Stimulated activated CD4-positive, alpha-beta T cell treated with anti-CD3 and anti-CD28 coated beads, TNF-alpha, amount 100 ng/mL, for 4 hours (primary cell): ENCODE results near the gene SF3B3.

ENCODE experiments used
- DNase-seq, 3 experiments: peaks; one replicate each; pipeline ENCODE4 v3.0.0-alpha.2; 2020; ENCODE audit warnings: low read depth in 3 of 3

SF3B3 gene

DNA sequence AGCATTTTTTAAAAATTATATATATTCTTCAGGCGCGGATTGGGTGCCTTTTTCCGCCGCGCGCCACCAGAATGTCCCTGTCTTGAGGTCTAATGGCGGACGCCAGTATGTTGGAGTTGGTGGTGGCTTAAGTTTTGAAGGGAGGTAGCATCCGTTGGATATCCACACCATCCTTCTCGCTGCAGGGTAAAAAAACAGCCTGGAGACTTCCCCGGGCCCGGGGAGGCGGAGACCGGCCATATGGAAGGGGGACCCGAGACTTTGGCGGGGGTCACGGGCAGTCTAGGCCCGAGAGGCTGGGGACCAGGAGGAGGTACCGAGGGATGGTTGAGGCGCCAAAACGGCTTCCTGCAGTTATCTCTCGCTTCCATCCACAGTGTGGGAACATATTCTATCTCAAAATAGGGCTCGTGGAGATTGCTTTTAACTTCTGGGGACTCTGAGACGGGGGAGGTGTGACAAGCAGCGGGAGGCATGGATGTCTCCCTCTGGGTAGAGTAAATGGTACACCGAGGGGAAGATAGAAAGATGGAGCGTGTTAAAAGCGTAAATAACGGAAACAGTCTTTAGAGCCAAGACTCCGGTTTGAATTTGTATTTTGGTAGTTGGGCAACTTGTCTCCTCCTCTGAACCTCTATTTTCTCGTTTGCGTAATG is at the start of gene SF3B3:
TSS of gene SF3B3 (plus strand) at position 74 of the 656 bp plus-strand sequence. CDS start 2,841 bp downstream, outside the sequence.
- peak; percentile 49 to 62 (median 54) for DNase-seq

DNA sequence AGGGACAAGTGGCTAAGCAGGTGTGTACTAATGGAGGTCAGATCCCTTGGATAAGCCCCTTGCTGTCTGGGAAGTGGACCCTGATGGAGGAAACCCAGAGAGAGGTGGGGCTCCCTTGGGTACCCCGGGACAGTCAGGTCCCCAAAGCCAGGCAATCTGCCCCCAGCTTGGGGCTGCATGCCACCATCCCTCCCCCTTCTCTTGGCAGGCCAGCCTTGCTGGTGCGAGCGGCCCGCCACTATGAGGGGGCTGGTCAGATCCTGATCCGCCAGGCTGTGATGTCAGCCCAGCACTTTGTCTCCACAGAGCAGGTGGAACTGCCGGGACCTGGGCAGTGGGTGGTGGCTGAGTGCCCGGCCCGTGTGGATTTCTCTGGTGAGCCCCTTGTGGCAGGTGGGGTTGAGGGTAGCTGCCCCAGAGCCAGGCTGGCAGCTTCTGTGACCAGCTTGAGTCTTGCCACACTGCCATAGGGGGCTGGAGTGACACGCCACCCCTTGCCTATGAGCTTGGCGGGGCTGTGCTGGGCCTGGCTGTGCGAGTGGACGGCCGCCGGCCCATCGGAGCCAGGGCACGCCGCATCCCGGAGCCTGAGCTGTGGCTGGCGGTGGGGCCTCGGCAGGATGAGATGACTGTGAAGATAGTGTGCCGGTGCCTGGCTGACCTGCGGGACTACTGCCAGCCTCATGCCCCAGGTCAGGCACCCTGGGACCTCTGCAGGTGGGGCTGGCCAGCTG is 49.1 kb upstream of the SF3B3 start:
- DNase-seq: no peak

DNA sequence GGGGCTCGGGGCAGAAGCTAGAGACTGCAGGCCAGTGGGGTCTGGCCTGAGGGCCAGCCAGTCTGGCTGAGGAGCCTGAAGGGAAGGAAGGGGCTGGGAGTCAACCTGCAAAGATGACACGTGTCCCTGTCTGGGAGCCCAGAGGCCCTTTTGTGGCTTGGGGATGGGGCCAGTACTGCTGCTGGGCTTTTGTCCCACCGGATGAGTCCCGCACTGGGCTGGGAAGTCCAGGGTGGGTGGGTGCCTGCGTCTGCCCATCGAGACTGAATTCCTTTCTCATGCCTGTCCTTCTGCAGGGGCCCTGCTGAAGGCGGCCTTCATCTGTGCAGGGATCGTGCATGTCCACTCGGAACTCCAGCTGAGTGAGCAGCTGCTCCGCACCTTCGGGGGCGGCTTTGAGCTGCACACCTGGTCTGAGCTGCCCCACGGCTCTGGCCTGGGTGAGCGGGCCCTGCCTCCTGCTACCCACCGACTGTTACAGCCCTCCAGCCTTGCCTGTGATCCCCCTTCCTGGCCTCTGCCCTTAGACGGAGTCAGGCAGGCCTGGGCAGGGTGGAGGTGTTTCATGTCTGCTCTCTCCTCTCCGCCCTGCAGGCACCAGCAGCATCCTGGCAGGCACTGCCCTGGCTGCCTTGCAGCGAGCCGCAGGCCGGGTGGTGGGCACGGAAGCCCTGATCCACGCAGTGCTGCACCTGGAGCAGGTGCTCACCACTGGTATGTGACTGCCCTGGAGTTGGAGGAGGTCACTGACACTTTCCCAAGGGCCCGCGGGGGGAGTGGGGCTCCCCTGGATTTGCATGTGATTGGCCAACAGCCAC is 48.4 kb upstream of the SF3B3 start:
- no peak for DNase-seq

DNA sequence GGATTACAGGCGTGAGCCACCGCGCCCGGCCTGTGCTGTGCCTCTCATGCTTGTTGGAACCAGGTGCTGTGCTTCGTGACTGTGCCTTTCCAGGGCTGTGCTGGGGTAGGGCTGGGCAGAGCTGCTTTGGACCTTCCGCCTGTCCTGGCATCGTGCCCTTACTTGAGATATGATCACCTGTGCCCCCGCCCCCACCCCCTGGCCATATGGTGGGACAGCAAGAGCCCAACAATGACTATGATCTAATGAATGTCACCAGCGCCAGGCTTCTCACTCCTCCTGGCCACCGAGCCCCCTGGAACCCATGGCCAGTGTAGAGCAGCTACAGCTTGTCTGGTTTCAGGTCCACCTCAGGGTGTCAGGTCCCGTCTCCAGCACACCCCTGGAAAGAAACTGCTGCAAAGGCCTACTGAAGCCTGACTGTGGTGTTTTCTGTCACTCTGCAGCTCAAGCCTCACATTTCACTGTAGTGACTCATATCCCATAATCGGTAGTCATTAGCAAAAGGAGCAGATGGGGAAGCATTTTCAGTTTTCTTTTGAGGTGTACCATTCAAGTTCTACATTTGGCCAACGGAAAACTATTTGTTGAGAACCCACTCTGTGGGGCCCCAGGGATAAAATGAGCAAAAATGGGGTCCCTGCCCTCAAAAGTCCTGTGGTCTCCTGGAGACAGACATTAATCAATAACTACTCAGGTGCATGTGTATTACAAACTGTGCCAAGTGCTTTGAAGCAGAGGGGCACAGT is 47.2 kb upstream of the SF3B3 start:
- DNase-seq: no peak

DNA sequence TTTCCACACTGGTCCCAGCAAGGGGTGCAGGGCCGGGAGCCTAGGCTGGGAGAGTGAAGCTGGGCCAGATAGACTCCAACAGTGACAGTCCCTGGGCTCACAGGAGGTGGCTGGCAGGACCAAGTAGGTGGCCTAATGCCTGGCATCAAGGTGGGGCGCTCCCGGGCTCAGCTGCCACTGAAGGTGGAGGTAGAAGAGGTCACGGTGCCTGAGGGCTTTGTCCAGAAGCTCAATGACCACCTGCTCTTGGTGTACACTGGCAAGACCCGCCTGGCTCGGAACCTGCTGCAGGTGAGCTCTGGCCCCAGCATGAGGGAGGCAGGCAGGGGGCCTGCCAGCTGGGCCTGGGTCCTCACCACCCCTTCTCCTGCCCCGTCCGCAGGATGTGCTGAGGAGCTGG is 45.4 kb upstream of the SF3B3 start:
- DNase-seq: no peak

DNA sequence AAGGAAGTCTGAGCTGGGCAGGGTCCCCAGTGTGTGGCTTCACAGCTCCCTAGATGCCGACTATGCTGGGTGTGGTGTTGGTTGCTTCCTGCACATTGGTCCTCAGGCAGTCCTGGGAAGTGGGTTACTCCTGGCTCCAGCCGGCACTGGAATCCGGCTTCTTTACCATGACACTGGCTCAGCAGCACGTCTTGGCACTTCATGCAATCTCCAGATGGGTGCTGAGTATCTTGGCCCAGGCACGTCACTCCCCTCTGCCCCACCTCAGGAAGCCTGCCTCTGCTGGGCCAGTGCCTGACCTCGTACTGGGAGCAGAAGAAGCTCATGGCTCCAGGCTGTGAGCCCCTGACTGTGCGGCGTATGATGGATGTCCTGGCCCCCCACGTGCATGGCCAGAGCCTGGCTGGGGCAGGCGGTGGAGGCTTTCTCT is 44.7 kb upstream of the SF3B3 start:
- DNase-seq: no peak

DNA sequence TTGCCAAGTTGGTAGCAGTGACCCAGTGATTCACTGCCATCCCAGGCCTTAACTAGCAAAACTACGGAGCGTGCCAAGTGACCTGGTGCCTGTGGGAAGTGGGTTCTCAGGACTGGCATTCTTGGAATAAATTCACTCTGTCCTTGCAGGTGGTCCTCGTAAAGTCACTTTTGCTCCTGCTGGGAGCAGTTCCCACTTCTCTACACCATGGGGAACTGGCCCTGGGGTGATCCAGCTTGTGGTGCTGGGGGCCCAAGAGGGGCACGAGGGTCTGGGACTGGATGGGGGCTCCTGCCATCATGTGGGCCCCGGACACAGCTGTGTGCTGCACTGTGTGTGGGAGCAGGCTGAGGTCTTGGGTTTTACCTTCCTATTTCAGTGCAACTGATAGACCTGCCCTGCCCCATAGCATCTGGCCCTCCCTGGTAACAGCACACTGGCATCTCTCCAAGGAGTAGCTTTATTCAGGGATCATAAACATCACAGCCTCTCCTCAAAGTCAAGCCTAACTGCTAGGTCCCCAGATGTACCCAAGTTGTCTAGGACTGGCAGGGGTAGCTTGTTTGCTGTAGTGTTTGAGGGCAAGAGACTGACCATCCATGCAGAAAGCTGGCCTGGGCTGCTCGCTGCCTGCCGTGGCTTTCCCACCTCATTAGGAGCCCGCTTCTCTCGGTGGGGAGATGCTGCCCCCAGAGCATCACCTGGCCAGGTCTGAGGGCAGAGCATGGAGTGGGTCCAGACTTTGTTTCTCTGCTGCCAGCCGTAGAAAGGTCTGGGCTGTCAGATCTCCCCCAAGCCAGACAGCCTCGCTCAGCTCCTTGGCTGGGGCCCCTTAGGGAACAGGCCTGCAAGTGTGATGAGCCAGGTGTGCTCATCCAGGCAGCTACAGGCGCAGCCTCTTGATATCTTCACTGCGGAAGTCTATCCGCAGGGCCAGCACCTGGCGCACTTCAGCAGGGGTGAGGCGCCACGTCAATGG is 43.2 kb upstream of the SF3B3 start:
- DNase-seq: no peak

DNA sequence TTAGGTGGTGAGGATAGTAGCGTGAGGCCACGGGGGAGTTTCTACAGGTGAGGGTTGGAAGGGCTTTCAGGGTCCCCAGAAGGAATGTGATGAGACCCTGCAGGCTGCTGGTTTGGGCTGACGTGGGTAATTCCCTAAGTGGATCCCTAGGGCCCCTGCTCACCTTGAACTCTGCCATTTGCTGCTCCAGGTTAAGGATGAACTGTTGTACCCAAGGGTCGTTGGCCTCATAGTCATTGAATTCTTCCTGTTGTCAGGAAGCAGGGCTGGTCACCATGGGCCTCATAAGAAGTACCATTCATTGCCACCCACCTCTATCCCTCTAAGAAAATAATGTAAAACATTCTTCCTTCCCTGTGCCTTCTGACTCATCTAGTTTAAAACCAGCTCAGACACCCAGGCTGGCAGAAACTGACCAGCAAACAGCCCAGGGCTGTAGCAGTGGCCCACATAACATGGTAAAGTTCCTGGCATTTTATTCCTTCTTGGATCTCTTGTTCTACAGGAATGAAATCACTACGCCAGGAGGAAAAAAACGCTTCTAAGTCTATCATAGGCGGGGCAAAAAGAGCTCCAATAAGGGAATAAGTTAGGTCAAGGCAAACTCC is 41.6 kb upstream of the SF3B3 start:
- no peak for DNase-seq

DNA sequence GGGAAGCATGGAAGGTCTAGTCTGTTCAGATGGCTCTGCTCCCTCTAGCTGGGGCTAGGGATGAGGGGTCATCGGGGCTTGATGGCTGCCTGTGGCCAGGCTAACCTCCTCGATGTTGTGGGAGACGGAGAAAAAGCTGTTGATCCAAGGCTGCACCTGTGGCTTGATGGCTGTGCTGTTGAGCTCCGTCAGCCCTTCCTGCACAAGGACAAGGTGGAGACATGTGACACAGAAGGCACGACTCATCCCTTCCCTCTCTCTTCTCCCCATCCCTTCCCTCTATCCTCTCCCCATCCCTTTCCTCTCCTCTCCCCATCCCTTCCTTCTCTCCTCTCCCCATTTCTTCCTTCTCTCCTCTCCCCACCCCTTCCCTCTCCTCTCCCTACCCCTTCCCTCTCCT is 41.0 kb upstream of the SF3B3 start:
- no peak for DNase-seq

DNA sequence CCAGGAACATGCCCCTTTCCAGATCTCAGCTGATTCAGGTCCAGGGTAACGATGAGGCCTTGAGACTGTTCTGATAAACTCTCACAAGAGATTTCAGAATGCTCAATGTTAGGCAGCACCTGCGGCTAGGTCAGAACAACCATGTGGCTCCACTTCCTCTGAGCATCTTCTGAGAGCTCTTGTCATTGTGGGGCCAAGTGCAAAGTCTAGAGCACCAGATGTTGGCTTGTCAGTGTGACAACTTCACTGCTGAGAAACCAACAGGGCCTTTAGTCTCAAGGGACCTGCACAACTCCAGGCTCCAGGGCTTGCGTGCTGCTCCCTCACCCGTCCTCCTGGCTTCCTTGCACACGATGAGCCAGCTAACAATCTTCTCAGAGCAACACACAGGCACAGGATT is 40.2 kb upstream of the SF3B3 start:
- no peak for DNase-seq

DNA sequence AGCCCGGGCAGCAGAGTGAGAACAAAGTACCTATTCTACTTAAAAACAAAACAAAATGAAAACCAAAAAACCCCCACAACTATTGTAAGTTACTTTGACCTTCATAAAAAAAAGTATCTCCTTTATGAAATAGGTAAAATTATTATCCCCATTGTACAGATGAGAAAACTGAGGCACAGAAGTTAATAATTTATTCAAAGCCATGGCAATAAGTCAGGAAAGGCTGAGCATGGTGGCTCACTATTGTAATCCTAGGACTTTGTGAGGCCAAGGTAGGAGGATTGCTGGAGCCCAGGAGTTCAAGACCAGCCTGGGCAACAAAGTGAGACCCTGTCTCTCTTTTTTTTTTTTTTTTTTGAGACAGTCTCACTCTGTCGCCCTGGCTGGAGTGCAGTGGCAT is 38.7 kb upstream of the SF3B3 start:
- DNase-seq: no peak

DNA sequence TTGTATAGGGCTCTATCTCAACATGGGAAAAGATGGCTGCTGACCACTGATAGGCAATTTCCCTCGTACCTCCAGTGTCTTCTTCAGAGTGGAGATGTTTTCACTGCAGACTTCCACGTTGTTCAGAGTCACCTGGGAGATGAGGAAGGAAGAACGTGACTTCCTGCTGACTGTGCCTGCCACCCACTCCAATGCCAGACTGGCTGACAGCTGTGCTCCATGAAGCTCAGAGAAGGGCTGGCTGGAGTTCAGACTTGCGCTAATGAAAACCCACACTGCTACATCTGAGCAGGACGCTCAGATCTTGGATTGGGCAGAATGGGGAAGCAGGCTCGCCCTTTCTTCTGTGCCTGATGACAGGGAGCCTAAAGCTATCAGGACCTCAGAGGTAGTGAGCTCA is 33.4 kb upstream of the SF3B3 start:
- DNase-seq: no peak

DNA sequence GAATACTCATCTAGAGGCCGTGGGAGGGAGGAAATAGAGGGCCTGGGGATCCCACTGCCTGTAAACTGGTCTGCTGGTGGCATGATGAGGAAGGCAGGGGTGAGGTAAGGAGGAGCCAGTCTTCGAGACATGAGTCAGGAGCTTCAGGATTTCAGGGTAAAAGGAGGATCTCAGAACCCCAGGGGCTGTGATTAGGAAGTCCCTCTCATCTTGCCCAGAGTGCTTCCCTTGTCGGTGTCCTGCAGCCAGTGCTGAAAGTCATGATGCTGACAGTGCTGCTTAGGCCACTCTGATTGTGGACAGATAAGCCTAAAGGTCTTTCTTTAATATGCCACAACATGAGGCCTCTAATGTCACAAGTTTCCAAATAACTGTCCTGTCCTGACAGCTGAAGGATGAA is 29.8 kb upstream of the SF3B3 start:
- no peak for DNase-seq

DNA sequence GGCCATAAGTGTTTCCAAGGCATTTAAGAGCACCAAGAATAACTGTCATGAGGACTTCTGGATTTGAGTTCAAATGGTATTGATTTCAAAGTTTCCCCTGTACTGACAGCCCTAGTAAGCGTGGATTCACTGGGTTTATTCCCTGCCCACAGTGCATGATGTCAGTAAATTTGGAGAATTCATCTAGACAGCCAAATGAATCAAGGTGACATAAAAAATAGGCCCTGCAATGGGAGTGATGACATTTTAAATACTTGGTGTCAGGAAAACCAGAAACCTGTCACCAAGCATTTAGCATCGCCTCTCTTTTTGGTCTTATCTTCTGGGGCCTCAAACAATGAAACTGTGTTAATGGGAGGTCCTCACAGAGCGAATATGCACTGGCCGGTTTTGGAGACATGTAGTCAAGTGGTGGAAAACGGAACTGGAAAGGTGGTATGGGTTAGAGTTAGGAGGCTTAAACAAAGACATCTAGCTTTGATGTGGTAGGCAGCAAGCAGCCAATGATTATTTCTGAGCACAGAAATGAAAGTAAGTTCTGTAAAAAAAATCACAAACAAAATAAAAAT is 29.3 kb upstream of the SF3B3 start:
- no peak for DNase-seq

DNA sequence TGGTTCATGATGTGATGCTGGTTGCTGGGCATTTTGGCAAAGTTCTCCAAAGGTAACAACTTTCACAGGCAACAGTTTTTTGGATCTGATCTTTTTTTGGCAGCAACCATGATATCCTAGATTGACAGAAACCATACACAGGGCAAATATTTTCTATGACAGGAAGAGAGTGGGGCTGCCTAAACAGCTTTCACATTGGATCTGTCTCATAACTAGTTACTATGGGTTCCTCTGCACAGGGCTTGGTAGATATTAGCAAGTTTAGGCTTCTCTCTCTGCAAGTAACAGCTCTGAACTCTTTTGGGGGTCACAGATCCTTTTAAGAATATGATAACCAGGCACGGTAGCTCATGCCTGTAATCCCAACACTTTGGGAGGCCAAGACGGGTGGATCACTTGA is 28.8 kb upstream of the SF3B3 start:
- no peak for DNase-seq

DNA sequence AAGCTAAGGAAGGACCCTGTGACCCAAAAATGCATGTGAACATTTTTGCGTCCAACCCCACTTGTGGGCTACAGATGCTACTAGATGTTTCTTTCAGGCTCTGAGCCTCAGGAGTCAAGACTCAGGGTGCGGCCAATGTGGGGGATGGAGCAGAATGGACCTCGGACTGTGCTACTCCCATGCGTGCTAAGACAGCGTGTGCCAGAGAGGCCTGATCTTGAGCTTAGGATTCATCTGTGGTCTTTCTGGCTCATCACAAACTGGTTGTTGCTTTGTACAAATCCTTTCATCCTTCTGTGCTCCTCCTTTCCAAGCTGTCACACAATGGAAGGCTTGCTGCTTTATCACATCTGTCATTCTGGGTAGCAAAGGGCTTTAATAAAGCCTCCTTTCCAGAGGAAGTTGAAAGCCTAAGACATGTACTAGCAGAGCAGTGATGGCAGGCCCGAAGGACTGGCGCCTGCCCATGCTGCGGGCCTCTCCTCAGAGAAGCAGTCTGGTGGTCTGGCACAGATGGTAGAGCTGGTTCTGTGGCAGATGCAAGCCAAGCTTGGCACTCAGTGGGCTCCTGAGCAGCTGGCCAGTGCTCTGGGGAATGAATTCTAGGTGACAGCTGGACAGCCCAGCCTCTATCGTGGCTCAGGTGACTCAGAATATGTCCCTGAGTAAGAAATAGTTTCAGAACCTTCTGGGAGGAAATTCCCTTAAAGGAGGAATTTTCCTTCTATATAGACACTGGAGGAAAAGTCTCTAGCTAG is 28.0 kb upstream of the SF3B3 start:
- DNase-seq: no peak

DNA sequence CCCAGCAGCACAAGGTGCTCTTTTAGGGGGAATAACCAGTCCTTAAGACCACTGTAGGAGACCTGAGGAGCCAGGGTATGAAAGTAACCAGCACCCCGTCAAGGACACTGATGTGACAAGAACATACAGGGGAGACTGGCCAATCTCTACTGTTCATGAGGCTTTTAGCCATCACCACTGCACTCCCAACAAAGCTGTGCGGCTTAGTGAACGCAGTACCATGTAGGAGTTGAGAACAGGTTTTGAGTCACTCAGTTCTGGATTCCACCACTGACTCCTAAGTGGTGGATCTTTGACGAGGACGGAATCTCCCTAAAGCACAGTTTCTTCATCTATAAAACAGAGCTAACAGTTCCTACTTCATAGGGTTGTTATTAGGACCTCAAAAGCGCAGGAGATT is 27.1 kb upstream of the SF3B3 start:
- DNase-seq: no peak

DNA sequence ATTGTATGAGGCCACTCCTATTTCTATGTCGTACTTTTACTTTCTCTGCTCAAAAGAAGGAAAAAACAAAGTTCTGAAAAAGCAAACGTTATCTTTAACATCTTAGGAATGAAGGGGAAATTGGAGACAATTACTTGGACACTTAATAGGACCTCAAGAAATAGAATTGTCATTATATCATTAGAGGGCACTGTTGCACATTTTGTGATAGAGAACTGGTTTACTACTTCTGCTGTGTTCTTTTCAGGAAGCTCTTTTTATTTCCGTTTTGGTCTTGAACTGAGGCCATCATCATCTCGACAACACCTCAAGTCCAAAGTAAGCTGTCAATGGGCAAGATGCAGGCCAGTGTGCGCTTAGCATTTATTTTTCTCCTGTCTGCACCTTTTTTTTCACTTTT is 14.9 kb upstream of the SF3B3 start:
- DNase-seq: no peak

DNA sequence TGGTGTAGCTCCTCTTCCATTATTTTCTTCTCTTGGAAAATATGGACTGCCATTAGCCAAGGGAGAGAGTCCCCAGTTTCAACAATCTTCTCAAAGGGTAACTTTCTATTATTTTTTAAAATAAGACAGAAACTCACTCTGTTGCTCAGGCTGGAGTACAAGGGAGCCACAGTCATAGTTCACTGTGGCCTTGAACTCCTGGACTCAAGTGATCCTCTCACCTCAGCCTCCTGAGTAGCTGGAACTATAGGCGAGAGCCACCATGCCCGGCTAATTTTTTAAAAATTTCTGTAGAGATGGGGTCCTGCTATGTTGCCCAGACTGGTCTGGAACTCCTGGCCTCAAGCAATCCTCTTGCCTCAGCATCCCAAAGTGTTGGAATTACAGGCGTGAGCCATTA is 13.4 kb upstream of the SF3B3 start:
- no peak for DNase-seq
